ENCODE results near the gene MICU1.
"Not testable (repeated sequence)": the region's sequence is repeated elsewhere in the genome, so short reads cannot be mapped to it uniquely, and the experiment has no call there.

MICU1 gene

GRCh38 chr10:72472306-72472705 lies 153.6 kb downstream of the MICU1 start:
- TF ChIP-seq CTCF (IDR thresholded peaks at IDR 0.05; ENCODE audit: low read depth, low read length) = no peak
- no peak overlapping the region for H3K4me3 ChIP-seq (ENCODE audit: low read depth, low read length)

- no peak for TF ChIP-seq CTCF (IDR thresholded peaks at IDR 0.05; ENCODE audit: low read depth, low read length)
- no peak overlapping the region for H3K4me3 ChIP-seq (ENCODE audit: low read depth, low read length)
Observed at GRCh38 chr10:72470666-72471065, 155.2 kb downstream of the MICU1 start.

GRCh38 chr10:72467064-72467463 lies 158.8 kb downstream of the MICU1 start:
- H3K4me3 ChIP-seq (ENCODE audit: low read depth, low read length) = not testable (repeated sequence)

GRCh38 chr10:72466018-72466417 lies 159.9 kb downstream of the MICU1 start:
- no peak for TF ChIP-seq CTCF (IDR thresholded peaks at IDR 0.05; ENCODE audit: low read depth, low read length)
- H3K4me3 ChIP-seq (ENCODE audit: low read depth, low read length) = no peak overlapping the region

GRCh38 chr10:72464438-72464837 lies 161.4 kb downstream of the MICU1 start:
- no peak for TF ChIP-seq CTCF (IDR thresholded peaks at IDR 0.05; ENCODE audit: low read depth, low read length)

GRCh38 chr10:72462261-72462660 lies 163.6 kb downstream of the MICU1 start:
- no peak overlapping the region for H3K4me3 ChIP-seq (ENCODE audit: low read depth, low read length)
- TF ChIP-seq CTCF (IDR thresholded peaks at IDR 0.05; ENCODE audit: low read depth, low read length) = no peak

More at GRCh38 chr10:72464438-72464837, 161.4 kb downstream of the MICU1 start:
- H3K4me3 ChIP-seq (ENCODE audit: low read depth, low read length) = no peak overlapping the region

- H3K4me3 ChIP-seq (ENCODE audit: low read depth, low read length) = no peak overlapping the region
- TF ChIP-seq CTCF (IDR thresholded peaks at IDR 0.05; ENCODE audit: low read depth, low read length) = no peak
Observed at GRCh38 chr10:72461085-72461484, 164.8 kb downstream of the MICU1 start.

GRCh38 chr10:72460284-72460876 lies 165.5 kb downstream of the MICU1 start:
- no peak for TF ChIP-seq CTCF (IDR thresholded peaks at IDR 0.05; ENCODE audit: low read depth, low read length)
- H3K4me3 ChIP-seq (ENCODE audit: low read depth, low read length) = no peak overlapping the region
